PC-3 (cell line): ENCODE data around the gene TELO2. TPM values are rescaled to one million over a fixed set of nuclear protein-coding genes. Genes with fewer than 3 reads are reported as not detected.

ENCODE experiments used
- ATAC-seq: fragments of 200-7000 bp; cut with Tn5 transposase; 2 replicates; pipeline ENCODE4 v1.9.1; 2020; ENCODE audit warnings: mild to moderate bottlenecking, moderate library complexity
- BruUV-seq: library from RNA; stranded (reverse); fragments of 400-500 nt; replicated peaks from 2 replicates; lab custom pipeline; 2021; lab: Mats Ljungman, UMichigan
- CTCF ChIA-PET: fragments of 300-600 bp; sonication (Branson Sonifier 250); formaldehyde crosslinking; loops from one replicate; lab custom pipeline; 2022; ENCODE audit warnings: antibody characterized with exemption; lab: Charles Lee
- POLR2A ChIA-PET: fragments of 300-600 bp; sonication (Branson Sonifier 250); formaldehyde crosslinking; loops from one replicate; lab custom pipeline; 2022; ENCODE audit warnings: antibody characterized with exemption; ENCODE audit not compliant: unreplicated experiment; lab: Charles Lee
- DNase-seq: peaks from one replicate; pipeline ENCODE4 v3.0.0-alpha.2; 2015
- H2AFZ ChIP-seq: fragments of 300-600 bp; sonication (generic); 2 replicates; pipeline ENCODE4 v1.6.0; 2016; ENCODE audit warnings: antibody characterized with exemption, low read length
- H3F3A ChIP-seq: fragments of 300-600 bp; sonication (generic); one replicate; pipeline ENCODE4 v1.6.0; 2017; ENCODE audit warnings: antibody characterized with exemption, low read length, control low read depth, mild to moderate bottlenecking; ENCODE audit not compliant: unreplicated experiment
- H3K27ac ChIP-seq: fragments of 300-600 bp; sonication (generic); 2 replicates; pipeline ENCODE4 v1.5.1; 2016; ENCODE audit warnings: mild to moderate bottlenecking, low read length
- H3K27me3 ChIP-seq: fragments of 300-600 bp; sonication (generic); 2 replicates; pipeline ENCODE4 v1.6.1; 2016; ENCODE audit warnings: low read length, mixed read lengths
- H3K36me3 ChIP-seq: fragments of 300-600 bp; sonication (generic); 2 replicates; pipeline ENCODE4 v1.6.1; 2016; ENCODE audit warnings: low read depth, mixed run types, low read length, mixed read lengths
- H3K4me1 ChIP-seq: fragments of 300-600 bp; sonication (generic); 2 replicates; pipeline ENCODE4 v1.5.1; 2016; ENCODE audit warnings: low read length; ENCODE audit not compliant: insufficient read depth
- H3K4me2 ChIP-seq: fragments of 300-600 bp; sonication (generic); 2 replicates; pipeline ENCODE4 v1.6.0; 2016; ENCODE audit warnings: low read length
- H3K4me3 ChIP-seq: fragments of 300-600 bp; sonication (generic); 2 replicates; pipeline ENCODE4 v1.5.1; 2016; ENCODE audit warnings: mild to moderate bottlenecking, low read length, mixed read lengths
- H3K79me2 ChIP-seq: fragments of 300-600 bp; sonication (generic); 2 replicates; pipeline ENCODE4 v1.6.1; 2017; ENCODE audit warnings: low read length, mixed read lengths
- H3K9ac ChIP-seq: fragments of 300-600 bp; sonication (generic); 2 replicates; pipeline ENCODE4 v1.6.0; 2016; ENCODE audit warnings: mild to moderate bottlenecking, low read length
- H3K9me2 ChIP-seq: fragments of 300-600 bp; sonication (generic); replicated peaks from 2 replicates; pipeline ENCODE4 v1.6.1; 2016; ENCODE audit warnings: mixed run types, low read length, mixed read lengths
- H3K9me3 ChIP-seq: fragments of 300-600 bp; sonication (generic); 2 replicates; pipeline ENCODE4 v1.6.1; 2016; ENCODE audit warnings: low read length, mixed read lengths
- H4K20me1 ChIP-seq: fragments of 300-600 bp; sonication (generic); 2 replicates; pipeline ENCODE4 v1.6.1; 2016; ENCODE audit warnings: low read length, mixed read lengths
- EZH2 ChIP-seq: fragments of 300-600 bp; sonication (generic); IDR thresholded peaks from one replicate; pipeline ENCODE4 v1.6.1; 2017; ENCODE audit warnings: antibody characterized with exemption, mild to moderate bottlenecking, low read length; ENCODE audit not compliant: unreplicated experiment
- EZH2phosphoT487 ChIP-seq: fragments of 300-600 bp; sonication (generic); IDR thresholded peaks from 2 replicates; pipeline ENCODE4 v1.6.1; 2018; ENCODE audit warnings: mild to moderate bottlenecking, antibody characterized with exemption, low read length, borderline replicate concordance
- intact Hi-C: fragments of 100-400 bp; cut with micrococcal nuclease; formaldehyde crosslinking; loops from 2 replicates; pipeline ENCODE4 v1.9.0; 2023
- total RNA-seq: library from RNA; depleted of rRNA; stranded (reverse); fragments of >200 nt; gene quantifications from 2 replicates; pipeline ENCODE4 v1.2.3, GENCODE V29; 2014
- TF ChIP-seq, protein P1 (sequence below): fragments of 300-600 bp; sonication (generic); conservative IDR thresholded peaks from 2 replicates; pipeline ENCODE4 v1.5.1; 2017; ENCODE audit warnings: antibody characterized with exemption, low read depth, mild to moderate bottlenecking, low read length

Gene TELO2
- total RNA-seq, 1 experiment from 2014 or later, result 37.8 TPM

DNA sequence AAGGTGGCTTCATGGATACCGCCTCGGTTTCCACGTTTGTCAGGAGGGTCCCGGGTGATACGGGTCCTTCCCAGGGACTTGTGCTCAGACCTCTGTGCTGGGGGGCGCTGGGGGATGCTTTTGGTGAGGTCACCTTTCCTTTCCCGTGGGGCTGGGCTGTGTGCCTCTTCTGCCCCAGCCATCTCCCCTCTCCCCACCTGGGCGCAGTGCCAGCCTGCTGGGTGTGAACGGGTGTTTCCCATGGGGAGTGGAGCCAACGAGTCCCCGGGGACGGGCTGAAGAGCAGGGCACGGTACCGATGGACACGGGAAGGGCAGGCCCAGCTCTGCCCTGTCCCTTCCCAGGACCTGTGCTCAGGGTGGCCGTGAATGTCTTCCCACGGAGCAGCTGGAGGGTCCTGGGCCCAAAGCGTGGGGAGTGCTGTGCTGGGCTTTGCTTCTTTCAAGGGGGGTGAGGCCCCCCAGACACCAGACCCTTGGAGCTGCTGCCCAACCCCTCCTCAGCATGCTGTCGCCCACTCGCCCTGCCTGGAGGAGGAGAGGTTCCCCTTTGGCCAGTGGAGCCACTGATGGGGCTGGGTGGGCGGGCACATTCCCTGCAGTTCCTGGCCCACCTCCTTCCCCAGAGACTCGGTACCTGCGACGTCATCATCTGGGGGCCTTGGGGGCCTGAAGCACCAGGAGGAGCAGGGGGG, 15.5 kb downstream of the TELO2 start:
- CTCF ChIA-PET, result no interaction called here
- BruUV-seq, result no TSS peak
- ATAC-seq, result no peak

DNA sequence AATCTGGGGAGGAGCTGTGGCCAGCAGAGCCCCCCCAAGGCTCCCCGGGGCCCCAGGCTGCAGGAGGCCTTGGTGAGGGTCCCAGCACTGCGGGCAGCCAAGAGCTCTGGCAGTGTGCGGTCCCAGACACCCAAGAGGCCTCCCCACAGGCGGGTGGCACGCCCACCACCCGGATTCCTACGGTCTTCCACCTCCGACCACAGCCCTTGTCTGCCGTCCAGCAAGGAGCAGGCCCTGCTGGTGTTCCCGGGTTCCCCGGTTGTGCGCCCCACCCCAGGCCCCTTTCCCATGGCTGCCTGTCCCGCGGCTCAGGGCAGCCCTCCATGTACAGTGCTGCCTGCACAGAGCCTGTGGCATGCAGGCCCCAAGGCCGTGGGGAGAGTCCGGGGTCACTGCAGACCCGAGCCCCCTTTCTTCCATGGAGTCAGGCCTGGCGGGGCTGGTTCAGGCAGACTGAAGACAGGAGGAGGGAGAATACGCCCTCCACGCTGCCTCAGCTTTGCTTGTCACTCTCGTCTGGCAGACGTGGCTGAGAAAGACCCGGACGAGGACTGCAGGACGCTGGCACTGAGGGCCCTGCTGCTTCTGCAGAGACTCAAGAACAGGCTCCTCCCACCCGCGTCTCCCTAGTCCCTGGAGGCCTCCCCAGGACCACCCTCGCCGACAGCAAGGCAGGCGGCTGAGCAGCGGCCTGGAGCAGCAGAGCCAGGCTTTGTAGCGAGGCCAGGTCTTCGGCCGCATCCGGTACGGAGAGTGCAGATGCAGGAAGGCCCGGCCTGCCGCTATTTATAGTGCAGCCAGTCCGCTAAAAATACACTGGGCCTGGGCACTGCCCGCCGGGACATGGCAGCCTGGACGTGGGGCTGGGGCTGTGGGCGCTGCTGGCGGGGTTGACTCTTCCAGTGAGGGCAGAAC, 16.4 kb downstream of the TELO2 start:
- Histone ChIP-seq H4K20me1 (no peaks in the 10 kb centered on the region), H3K9me2 (no peaks in the 10 kb centered on the region), H2AFZ (no peak overlapping the region), H3K27ac (no peak overlapping the region), H3K9me3 (no peaks in the 10 kb centered on the region), H3K9ac (no peak overlapping the region), H3F3A (no peaks in the 10 kb centered on the region), H3K79me2 (no peaks in the 10 kb centered on the region), H3K4me3 (no peak overlapping the region), H3K4me1 (no peaks in the 10 kb centered on the region), H3K36me3 (no peaks in the 10 kb centered on the region), H3K4me2 (no peak overlapping the region), H3K27me3 (no peaks in the 10 kb centered on the region)
- ATAC-seq (no peak), DNase-seq (no peak)
- intact Hi-C loops, result no loop called here
- BruUV-seq, result no TSS peak
- TF ChIP-seq, protein P1, sequence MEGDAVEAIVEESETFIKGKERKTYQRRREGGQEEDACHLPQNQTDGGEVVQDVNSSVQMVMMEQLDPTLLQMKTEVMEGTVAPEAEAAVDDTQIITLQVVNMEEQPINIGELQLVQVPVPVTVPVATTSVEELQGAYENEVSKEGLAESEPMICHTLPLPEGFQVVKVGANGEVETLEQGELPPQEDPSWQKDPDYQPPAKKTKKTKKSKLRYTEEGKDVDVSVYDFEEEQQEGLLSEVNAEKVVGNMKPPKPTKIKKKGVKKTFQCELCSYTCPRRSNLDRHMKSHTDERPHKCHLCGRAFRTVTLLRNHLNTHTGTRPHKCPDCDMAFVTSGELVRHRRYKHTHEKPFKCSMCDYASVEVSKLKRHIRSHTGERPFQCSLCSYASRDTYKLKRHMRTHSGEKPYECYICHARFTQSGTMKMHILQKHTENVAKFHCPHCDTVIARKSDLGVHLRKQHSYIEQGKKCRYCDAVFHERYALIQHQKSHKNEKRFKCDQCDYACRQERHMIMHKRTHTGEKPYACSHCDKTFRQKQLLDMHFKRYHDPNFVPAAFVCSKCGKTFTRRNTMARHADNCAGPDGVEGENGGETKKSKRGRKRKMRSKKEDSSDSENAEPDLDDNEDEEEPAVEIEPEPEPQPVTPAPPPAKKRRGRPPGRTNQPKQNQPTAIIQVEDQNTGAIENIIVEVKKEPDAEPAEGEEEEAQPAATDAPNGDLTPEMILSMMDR, result no peak
- TF ChIP-seq EZH2phosphoT487 (no peak), EZH2 (no peak)
- POLR2A ChIA-PET, result no interaction called here
- CTCF ChIA-PET, result no interaction called here

More for the DNA sequence above, 15.5 kb downstream of the TELO2 start:
- Histone ChIP-seq H3K27ac (no peak overlapping the region), H3K36me3 (no peaks in the 10 kb centered on the region), H3K9me3 (no peaks in the 10 kb centered on the region), H3K9me2 (no peaks in the 10 kb centered on the region), H3K27me3 (no peaks in the 10 kb centered on the region), H2AFZ (no peak overlapping the region), H3K4me1 (no peaks in the 10 kb centered on the region), H3K79me2 (no peaks in the 10 kb centered on the region), H3K9ac (no peak overlapping the region), H3K4me3 (no peak overlapping the region), H3K4me2 (no peak overlapping the region), H4K20me1 (no peaks in the 10 kb centered on the region), H3F3A (no peaks in the 10 kb centered on the region)
- POLR2A ChIA-PET, result no interaction called here
- DNase-seq, result no peak
- TF ChIP-seq EZH2 (no peak), EZH2phosphoT487 (no peak)
- TF ChIP-seq, protein P1, result no peak
- intact Hi-C loops, result no loop called here

DNA sequence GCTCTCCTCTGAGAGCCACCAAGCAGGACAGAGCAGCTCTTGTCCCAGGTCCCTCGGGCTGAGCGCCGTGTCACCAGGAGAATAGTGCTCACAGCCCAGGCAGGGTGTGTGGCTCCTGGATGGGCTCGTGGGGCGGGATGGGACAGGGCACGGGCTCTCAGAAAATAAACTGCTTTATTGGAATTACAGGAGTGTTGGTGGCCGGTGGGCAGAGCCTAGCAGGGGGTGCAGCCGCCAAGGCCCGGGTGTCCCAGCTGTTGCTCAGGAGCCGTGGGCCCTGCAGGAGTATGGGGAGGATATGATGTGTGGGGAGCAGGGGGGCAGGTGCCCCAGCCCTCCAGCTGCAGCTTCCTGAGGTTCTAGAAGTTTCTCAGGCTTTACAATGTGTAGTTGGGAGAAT, 17.1 kb downstream of the TELO2 start:
- Histone ChIP-seq H3F3A (no peaks in the 10 kb centered on the region), H2AFZ (no peak overlapping the region), H3K27me3 (no peaks in the 10 kb centered on the region), H3K4me1 (no peaks in the 10 kb centered on the region), H3K4me3 (no peak overlapping the region), H3K27ac (no peak overlapping the region), H3K9me3 (no peaks in the 10 kb centered on the region), H3K36me3 (no peaks in the 10 kb centered on the region), H4K20me1 (no peaks in the 10 kb centered on the region), H3K9ac (no peak overlapping the region), H3K9me2 (no peaks in the 10 kb centered on the region), H3K79me2 (no peaks in the 10 kb centered on the region), H3K4me2 (no peak overlapping the region)
- no TSS peak for BruUV-seq
- POLR2A ChIA-PET, result no interaction called here
- no peak for TF ChIP-seq EZH2phosphoT487
- no peak for TF ChIP-seq EZH2
- TF ChIP-seq, protein P1, result no peak
- no peak for DNase-seq
- ATAC-seq, result no peak
- CTCF ChIA-PET, result no interaction called here
- intact Hi-C loops, result no loop called here
